ENCODE measurements around the gene TSC22D2.

TSC22D2 gene

DNA sequence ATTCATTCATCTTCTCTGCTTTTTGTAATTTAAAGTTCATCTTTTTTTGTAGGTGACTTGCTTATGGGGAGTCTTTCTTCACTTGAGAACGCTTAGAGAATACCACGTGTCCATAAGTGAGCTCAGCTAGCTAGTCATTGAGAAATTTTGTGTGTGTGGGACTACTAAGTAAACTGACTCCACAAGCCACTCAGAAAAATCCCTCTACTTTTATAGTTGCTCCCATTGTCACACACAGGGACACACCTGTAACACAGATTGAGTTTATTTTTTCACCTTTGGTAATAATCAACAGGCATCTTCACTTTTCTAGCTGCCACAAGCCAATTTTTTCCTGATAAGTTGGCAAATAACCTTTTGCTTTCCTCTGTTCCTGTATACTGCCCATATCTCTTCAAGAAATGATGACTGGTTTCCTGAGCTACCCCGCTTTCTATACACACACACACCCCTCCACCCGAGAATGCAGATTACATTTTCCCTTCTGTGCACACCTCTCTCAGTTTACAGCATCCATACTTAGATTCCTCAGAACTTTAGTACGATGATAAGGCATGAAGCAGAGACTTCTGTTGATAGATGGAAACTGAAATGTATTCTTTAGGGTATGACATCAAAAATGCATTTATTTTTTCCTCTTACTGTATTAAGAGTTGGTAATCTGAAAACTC, 4.6 kb downstream of the TSC22D2 start:
- DNase-seq = peak; percentile 52

DNA sequence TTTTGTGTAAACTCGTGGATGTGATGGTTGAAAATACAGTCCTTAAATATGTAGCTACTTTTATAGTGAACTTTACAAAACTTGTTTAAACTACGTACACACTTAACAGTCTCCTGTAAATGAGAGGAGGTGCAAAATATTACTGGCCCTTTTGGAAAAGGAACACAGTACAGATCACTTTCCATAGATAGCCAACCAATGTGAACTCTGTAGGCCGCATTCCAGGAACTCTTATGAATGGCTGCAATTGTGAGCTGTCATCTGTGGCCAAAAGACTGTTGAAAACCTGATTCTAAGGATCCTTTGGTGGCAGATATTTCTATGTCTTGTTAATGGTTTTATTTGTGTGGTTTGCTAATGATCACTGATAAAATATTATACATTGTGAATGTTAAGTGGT, 6.2 kb downstream of the TSC22D2 start:
- peak; percentile 70 for DNase-seq

DNA sequence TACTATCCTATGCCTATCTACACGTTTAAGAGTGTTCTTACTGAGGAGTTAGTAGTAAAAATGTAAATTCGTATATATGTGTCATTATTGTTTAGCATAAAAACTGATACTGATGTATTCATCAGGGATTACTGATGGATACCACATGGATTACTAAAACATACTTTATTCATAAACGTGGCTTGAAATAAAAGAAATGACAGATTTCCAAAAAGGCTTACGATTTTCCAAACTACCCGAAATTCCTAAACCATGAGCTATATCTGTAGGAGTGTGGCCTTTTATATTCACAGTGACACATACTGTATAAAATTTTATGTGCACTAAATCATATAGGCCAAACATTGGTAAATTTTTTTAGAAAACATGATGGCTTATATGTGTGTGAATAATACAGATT, 6.9 kb downstream of the TSC22D2 start:
- no peak for DNase-seq

DNA sequence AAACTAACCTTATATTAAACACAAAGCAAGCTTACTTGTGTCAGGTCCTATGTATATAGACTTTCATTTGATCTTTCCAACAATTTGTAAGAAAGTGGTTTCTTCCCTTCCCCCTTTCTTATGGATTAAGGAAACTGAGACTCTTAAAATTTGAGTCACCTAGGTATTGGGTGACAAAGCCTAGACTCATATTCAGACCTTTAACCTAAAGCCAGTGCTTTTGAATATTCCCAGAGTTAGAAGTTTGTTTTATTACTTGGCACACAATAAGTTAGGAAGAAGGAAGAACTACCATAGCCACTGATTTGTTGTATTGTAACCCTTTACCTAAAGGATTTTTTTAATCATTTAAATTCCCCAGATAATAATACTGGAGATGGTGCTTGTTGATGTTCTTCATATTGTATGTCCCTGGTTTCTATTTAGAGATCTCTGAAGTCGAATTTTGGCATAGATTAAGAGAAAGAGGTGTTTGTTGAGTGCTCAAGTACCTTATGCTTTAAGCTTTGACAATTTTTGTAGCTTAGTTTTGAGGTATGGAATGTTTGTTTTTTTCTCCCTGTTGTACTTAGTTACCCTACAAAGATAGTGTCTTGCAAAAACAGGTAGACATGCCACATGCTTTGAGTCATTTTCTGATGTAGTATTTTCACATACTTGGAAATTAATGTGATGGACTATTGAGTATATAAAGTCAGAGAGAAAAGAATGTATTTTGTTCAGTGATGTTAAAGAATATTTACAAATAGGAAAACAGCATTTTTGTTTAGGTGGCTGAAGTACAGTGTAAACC, 11.2 kb downstream of the TSC22D2 start:
- DNase-seq = no peak

DNA sequence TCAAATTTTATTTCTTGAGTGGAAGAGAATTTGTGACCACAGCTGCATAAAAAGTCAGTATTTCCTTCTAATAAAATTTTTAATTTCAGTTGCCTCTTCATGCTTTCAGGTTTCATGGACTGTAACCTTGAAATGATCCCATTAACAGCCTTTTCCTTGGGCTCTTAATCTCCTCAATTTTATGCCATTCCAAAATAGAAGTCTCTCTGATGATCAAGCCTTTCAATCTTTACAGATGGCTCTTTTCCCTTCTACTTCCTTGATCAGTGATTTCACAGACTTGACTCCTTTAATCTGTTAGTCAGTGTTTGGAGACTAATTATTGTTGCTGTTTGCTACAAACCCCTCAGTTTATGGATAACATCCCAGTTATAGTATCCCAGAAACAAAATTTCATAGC, 11.9 kb downstream of the TSC22D2 start:
- no peak for DNase-seq

DNA sequence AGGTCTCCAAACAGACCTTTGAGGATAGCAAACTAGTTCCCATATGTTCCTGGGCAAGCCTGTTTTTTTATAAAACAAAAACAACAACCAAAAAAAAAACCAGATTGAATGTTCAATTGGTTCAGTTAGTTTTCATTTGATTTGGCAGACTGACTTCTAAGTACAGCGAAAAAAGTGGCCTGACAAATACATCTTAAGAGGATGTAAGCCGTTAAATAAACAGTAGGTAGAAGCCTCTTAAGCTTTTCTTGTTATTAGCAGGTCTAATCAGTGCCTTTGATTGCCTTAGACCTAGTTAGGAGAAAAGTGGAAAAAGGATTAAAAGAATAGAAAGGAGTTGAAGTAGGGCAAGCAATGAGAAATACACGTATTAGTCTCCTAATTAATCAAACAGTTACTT, 13.2 kb downstream of the TSC22D2 start:
- DNase-seq = no peak

DNA sequence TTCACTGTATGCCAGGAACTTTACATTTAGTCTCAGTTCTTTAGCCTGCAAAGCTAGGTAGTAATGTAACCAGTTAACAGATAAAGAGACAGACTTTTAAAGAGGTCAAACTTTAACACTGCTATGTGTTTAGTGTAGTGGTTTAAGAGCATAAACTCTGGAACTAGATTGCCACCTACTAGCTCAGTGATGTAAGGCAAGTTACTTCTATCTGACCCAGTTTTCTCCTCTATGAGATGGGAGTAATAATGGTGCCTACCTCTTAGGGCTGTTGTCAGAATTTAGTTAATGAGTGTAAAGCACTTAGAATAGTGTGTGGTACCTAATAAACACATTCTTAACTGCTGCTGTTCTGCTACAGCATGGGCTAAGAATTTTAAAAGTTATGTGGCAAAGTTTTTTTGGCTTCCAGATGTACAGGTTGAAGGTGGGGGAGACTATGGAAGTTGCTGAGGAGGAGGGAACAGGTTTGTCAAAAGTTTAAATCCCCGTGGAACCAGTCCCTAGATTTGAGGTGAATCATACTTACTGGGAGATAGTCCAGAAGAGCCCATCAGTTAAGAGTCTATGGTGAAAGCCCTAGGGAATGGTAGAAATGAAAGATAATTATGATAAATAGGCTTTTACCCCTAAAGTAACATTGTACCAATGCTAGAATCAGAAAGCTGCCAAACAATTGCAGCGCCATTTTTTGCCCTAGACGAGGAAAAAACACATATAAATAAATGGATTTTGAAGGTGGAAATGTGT, 13.9 kb downstream of the TSC22D2 start:
- no peak for DNase-seq

DNA sequence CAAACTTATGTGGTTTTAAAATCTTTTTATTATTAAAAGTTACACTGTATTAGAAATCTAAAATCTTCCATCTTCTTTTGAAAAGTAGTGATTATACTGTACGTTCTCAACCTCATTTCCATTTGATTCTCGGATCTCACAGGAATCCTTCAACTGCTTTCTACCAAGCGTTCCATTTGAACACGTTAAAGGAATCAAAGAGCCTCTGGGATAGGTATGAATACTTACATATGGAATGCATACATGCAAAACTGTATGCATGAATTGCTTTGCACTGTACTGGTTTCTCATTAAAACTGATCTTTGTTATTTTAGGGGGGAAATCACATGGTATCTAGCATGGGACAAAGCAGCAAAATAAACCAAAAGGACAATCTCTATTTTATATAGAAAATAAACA, 14.8 kb downstream of the TSC22D2 start:
- no peak for DNase-seq

DNA sequence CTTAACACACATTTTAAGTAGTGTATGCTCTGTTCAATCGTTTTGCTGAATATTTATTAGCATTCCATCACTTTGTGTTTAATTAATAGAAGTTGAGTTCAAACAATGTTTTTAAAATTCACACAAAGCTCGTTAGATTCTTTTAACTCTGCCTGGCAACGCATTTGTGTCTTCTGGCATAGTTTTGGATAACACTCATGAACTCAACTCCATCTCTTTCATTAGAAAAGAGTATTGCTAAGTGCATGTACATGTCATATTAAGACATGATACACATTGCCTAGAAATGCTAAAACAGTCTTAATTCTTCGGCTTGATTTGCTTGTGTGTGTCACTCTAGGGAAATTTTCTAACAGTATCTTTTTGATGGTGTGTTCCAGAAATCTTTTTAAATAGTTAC, 15.7 kb downstream of the TSC22D2 start:
- DNase-seq = no peak

DNA sequence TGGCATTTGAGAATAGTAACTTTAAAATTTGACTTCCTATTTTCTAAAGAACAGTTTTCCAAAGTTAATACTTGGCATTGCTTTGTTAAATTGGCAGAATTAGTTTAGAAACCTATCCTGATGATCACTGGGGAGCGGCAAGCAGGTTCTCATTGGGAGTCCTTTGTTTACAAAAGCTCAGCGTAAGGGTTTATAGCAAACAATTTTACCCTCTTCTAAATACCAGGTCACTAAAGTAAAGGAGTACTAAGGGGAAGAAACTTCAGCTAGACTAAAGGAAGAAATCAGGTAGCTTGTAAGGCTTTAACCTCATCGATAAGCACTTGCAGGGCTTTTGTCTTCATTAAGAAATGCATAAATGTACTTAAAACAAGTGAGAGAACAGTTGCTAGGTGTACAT, 18.2 kb downstream of the TSC22D2 start:
- no peak for DNase-seq

DNA sequence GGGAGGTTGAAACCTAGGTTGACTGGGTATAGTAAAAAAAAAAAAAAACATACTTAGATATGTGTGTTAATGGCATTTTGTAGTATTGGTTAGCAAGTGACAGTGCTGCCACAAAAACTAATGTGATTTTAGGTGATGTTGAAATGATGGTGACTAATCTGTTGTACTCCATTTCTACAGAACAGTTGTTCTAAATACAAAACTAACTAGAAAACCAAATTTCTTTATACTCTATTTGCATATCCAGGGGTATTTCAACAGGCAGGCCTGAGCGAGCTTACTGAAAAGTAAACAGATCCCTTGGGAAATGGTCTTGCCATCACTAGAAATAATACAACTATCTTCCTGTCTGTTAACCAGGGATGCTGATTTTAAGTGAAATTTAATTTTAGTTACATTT, 20.5 kb downstream of the TSC22D2 start:
- DNase-seq = no peak

DNA sequence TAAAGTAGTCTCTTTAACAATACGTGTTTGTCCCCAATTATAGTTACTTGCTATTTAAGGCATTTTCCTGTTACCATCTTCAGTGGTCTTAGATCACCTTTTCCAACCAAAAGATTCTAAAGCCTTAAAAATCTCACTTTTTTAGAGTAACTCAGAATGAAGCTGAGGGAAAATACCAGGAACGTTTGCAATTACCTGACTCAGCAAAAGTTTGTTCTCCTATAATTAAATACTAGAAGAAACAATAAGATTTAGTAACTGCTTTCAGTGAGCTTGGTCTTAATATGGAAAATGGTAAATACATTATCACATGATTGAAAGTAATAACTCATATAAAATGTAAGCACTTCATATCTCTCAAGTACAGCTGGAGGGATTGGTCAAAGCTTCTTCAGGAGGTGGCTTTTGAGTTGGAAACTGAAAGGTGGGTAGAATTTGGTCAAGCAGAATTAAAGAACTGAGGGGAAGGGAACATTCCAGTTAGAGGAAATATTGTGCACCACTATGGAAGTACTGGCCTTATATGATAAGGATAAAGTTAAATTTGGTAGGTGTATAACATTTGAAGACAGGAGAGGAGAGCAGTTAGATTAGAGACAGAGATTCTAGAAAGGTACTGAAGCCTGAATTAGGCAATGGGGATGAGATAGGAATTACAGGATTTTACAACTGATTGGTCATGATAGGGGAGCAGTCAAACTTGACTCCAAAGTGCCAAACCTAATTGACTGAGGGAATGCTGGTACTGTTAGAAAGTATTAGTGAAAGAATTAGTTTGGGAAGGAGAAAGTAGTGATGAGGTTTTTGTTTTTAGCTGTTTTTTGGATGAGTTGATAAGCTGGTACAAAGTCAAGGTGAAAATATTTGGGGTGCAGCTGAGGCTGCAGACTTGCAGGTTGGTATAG, 21.9 kb downstream of the TSC22D2 start:
- DNase-seq = peak; percentile 52

DNA sequence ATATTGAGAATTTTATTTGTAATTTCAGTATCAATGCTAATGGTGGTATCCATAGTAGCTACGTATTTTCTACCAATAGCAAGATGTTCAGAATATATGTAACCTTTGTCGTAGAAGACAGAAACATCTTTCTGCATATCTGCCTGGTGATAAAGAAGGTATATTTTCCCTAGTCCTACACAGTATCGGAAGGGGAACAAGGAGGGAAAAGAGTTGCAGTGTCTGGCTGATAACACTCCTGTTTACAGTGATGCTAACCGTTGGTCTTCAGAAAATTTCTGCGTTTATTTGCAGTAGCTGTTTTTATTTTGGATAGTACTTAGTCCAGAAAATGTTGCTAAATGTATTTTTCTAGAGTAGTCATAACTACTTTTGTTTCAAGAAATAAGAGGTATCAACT, 25.2 kb downstream of the TSC22D2 start:
- no peak for DNase-seq

DNA sequence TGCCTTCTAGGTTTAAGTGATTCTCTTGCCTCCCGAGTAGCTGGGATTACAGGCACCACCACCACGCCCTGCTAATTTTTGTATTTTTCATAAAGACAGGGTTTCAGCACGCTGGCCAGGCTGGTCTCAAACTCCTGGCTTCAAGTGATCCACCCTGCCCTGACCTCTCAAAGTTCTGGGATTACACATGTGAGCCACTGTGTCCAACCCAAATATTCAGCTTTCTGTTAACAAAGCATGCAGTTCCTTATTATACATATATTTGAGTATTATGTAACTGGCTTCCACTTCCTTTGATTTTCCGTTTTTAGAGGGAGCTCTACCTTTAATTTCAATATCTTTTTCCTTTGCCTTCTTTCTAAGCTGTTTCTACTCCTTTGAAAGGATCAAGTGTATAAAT, 26.1 kb downstream of the TSC22D2 start:
- DNase-seq = no peak

DNA sequence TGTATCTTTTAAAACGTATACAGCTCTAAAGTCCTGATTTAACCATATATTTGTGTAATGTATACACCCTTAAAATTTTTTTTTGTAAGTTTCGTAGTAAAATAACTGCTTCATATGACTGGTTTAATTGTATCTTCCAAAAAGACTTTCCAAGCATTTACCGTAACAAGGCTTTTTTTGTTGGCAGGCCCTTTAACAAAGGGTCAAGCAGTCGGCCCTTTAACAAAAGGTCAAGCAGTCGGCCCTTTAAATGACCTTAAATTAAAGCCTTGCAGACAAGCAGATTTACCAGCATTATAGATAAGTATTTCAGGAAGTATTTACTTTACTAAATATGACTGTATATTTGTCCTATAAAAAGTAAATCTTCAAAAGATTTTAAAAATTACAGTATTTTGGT, 28.1 kb downstream of the TSC22D2 start:
- no peak for DNase-seq

DNA sequence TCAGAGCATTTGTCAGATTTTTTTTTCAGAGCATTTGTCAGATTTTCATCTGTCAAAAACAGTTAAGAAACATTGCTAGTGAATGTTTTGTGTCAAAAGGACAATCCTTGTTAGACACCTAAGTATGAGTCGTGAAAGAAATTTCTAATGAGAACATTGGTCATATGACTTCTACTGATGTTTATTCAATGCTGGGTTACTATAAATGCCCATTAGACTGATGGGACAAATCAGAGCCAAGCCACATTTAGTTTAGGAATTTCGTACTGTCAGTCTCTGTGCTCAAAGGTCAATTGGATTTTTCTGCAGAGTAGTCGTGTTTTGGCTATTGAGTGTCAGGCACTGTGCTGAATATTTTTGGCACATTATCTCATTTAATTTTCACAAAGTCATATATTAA, 31.6 kb downstream of the TSC22D2 start:
- no peak for DNase-seq

DNA sequence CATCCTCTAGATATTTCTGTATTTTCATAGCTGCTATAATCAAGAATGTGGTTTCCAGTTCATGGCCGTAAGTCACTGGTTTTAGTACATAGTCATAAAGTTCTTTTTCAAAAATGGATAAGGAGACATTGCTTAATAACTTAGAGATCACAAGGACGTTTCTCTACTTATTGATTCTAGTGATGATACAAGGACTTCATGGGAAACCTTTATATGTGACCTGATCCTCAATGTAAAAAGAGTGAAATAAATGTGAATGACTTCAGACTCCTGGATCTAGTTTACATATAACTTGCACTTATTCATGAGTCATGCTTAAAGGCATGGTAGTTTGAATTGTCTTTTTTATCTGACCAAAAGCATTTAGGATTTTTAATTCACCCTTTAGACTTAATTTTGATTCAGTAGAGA, 35.2 kb downstream of the TSC22D2 start:
- DNase-seq = no peak

DNA sequence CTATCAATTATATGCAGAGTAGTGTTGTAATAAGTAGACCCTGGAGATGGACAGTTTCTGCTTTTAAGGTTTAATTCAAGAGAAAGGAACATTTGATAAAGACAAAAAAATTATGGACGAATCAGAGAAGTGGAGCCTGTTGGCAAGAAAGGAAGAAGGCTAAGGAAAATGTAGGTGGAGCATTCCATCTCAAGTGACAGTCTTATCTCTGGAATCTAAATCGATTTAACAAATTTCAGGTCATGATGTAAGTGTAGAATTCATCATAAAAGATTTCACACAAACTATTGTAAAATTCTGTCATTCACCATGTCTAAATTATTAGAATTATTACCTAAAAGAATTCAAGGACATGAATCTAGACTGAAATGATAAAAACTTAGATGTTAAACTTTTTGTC, 36.3 kb downstream of the TSC22D2 start:
- DNase-seq = no peak

DNA sequence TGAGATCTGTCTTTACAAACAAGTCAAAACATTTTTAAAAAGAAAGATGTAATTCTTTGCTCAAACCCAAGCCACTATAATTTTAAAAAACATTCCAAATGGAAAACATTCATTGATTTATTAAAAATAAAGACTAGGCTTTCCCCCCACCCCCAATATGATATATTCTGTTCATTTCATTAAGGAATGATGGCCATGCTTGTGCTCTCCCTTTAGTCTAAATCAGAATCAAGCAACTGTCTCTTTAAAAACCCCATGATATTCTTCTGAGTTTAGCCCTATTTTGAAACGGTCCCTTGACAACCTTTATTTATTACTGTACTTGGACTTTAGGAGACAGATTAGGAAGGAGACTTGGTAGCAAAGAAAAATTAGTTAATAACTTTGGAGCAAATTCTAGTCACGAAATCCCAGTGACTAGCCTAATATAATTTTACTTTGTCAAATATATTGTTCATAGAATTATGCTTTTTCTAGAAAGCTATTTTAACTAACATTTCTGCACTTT, 38.4 kb downstream of the TSC22D2 start:
- DNase-seq = no peak

DNA sequence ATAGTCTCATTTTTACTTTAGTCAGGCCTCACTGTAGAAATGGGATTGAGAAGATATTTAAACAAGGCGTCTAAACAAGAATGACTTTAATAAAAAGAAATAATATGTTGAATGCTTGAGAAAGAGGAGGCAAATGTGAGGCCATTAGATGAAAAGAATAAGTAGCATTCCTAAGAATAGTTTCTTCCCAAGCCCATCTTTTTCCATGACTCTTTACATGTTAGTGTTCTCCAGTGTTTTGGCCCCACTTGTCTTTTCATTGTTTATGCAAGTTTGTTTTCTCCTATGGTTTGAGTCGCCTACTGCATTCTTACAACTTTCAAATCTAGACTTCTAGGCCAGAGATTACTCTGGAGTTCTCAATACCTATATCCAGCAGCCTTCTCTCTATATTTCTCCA, 39.0 kb downstream of the TSC22D2 start:
- no peak for DNase-seq

DNA sequence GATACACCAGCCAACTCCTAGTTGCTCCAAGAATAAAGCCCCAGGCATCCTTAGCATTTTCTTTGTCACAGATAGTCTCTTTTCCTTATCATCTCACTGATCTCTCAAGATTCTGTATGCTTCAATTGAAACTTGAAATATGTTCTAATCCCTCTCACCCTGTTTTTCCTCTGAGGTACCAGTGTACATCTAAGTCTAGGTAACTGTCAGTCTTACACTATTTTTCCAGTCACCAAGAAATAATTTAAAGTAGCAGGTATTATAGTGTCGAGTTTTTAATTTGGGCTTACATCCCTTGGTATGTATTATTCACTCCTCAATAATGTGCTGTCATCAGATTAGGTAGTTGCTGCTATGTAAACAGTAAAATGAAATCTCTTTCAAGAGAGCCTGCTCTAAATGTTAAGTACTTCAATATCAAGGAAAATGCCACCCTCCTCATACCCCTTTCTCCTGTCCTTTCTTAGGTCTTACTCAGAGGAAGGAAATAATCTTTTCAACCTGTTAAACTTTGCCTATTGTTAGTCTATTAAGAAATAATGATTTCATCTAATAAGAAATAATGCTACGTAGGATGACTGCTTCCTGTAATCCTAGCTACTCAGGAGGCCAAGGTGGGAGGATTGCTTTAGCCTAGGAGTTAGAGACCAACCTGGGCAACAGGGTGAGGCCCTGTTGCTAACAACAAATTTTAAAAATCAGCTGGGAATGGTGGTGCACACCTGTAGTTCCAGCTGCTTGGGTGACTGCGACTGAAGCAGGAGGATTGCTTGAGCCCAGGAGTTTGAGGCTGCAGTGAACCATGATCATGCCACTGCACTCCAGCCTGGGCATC, 39.8 kb downstream of the TSC22D2 start:
- peak; percentile 30 for DNase-seq

All from OCI-M1 (cell line).